H1 (cell line): ENCODE results near the gene GGN. TPM values are rescaled to one million over a fixed set of nuclear protein-coding genes. Genes with fewer than 3 reads are reported as not detected.

ENCODE experiments used
- CTCF ChIA-PET: fragments of 300-600 bp; sonication (Branson Sonifier 250); formaldehyde crosslinking; loops from one replicate; lab custom pipeline; 2021; ENCODE audit not compliant: partially characterized antibody; lab: Charles Lee
- POLR2A ChIA-PET: fragments of 300-600 bp; sonication (Branson Sonifier 250); formaldehyde crosslinking; loops from one replicate; lab custom pipeline; 2021; ENCODE audit warnings: inconsistent platforms; ENCODE audit not compliant: partially characterized antibody; lab: Charles Lee
- DNase-seq, 2 experiments: peaks; one replicate each; pipeline versions ENCODE4 v3.0.0 to v3.0.0-alpha.2; 2010 to 2022; ENCODE audit warnings: low spot score in 2 of 2, low read depth in 1 of 2, mixed read lengths in 1 of 2
- FAIRE-seq: peaks from 2 replicates; lab custom pipeline; 2011; peaks lifted over from hg19 to GRCh38; lab: Jason Lieb, UNC
- H2AFZ ChIP-seq: 2 replicates; pipeline ENCODE4 v1.8.1; 2012; ENCODE audit warnings: low read length, inconsistent platforms
- H2AK5ac ChIP-seq: 2 replicates; pipeline ENCODE4 v1.6.1; 2013; ENCODE audit warnings: low read depth, low read length
- H2BK120ac ChIP-seq: replicated peaks from 2 replicates; pipeline ENCODE3; 2013; ENCODE audit warnings: low read depth, low read length, inconsistent platforms
- H2BK12ac ChIP-seq: 2 replicates; pipeline ENCODE4 v1.6.1; 2013; ENCODE audit warnings: low read depth, low read length
- H2BK15ac ChIP-seq: 2 replicates; pipeline ENCODE4 v1.6.1; 2013; ENCODE audit warnings: low read length
- H2BK20ac ChIP-seq: 2 replicates; pipeline ENCODE4 v1.6.1; 2013; ENCODE audit warnings: low read length
- H2BK5ac ChIP-seq: 2 replicates; pipeline ENCODE4 v1.6.1; 2013; ENCODE audit warnings: low read depth, low read length
- H3K14ac ChIP-seq: 2 replicates; pipeline ENCODE4 v1.6.1; 2013; ENCODE audit warnings: inconsistent platforms; ENCODE audit not compliant: insufficient read length
- H3K18ac ChIP-seq: 2 replicates; pipeline ENCODE4 v1.6.1; 2013; ENCODE audit warnings: low read length; ENCODE audit errors: extremely low read depth
- H3K23ac ChIP-seq: 2 replicates; pipeline ENCODE4 v1.6.1; 2013; ENCODE audit warnings: inconsistent platforms; ENCODE audit not compliant: insufficient read length
- H3K23me2 ChIP-seq: 2 replicates; pipeline ENCODE4 v1.6.1; 2013; ENCODE audit warnings: low read depth, low read length
- H3K27ac ChIP-seq: 2 replicates; pipeline ENCODE4 v1.6.1; 2011; ENCODE audit warnings: low read depth, low read length, inconsistent platforms
- H3K27me3 ChIP-seq, 4 experiments: replicated peaks in 1 of 4; 1 replicate in 1 of 4; 2 replicates in 3 of 4; pipeline versions ENCODE4 v1.6.1 to v1.8.1; 2011 to 2013; ENCODE audit warnings: low read length in 3 of 4, mild to moderate bottlenecking in 3 of 4, inconsistent platforms in 2 of 4, mixed read lengths in 2 of 4, moderate library complexity in 1 of 4; ENCODE audit not compliant: control insufficient read depth in 3 of 4, insufficient read depth in 3 of 4; ENCODE audit errors: extremely low read depth in 1 of 4
- H3K36me3 ChIP-seq, 4 experiments: 2 replicates each; pipeline versions ENCODE4 v1.6.1 to v1.8.1; 2011 to 2013; ENCODE audit warnings: mild to moderate bottlenecking in 4 of 4, low read length in 3 of 4, moderate library complexity in 2 of 4, control low read depth in 1 of 4, inconsistent platforms in 1 of 4; ENCODE audit not compliant: insufficient read depth in 4 of 4, control insufficient read depth in 2 of 4
- H3K4ac ChIP-seq: replicated peaks from 2 replicates; pipeline ENCODE3; 2013; ENCODE audit warnings: low read length, low read depth, mixed read lengths, inconsistent platforms; ENCODE audit not compliant: insufficient read length
- H3K4me1 ChIP-seq, 4 experiments: replicated peaks in 1 of 4; 1 replicate in 1 of 4; 2 replicates in 3 of 4; pipeline versions ENCODE4 v1.6.1 to v1.8.1; 2011 to 2013; ENCODE audit warnings: low read length in 3 of 4, inconsistent platforms in 2 of 4, mixed read lengths in 1 of 4; ENCODE audit not compliant: insufficient read depth in 4 of 4, control insufficient read depth in 3 of 4
- H3K4me2 ChIP-seq, 2 experiments: 2 replicates each; pipeline versions ENCODE4 v1.6.1 to v1.8.1; 2011 to 2013; ENCODE audit warnings: low read depth in 2 of 2, low read length in 2 of 2, control low read depth in 1 of 2, inconsistent platforms in 1 of 2, mild to moderate bottlenecking in 1 of 2; ENCODE audit not compliant: insufficient read depth in 1 of 2
- H3K4me3 ChIP-seq, 4 experiments: fragments of 200-600, 300-600 bp in 1 of 4; sonication (generic), shearing (Covaris generic), sonication (Bioruptor Twin) in 1 of 4; 2 replicates each; pipeline versions ENCODE4 v1.5.1 to v1.8.1; 2011 to 2016; ENCODE audit warnings: low read length in 4 of 4, low read depth in 3 of 4, control low read depth in 2 of 4, inconsistent platforms in 2 of 4, mild to moderate bottlenecking in 2 of 4, mixed read lengths in 1 of 4, moderate library complexity in 1 of 4; ENCODE audit not compliant: insufficient read depth in 2 of 4; ENCODE audit errors: extremely low read depth in 1 of 4
- H3K56ac ChIP-seq: replicated peaks from 2 replicates; pipeline ENCODE3; 2013; ENCODE audit warnings: low read depth, mild to moderate bottlenecking, mixed read lengths, low read length, inconsistent platforms; ENCODE audit not compliant: insufficient read length
- H3K79me1 ChIP-seq: 2 replicates; pipeline ENCODE4 v1.6.1; 2013; ENCODE audit warnings: low read depth, low read length, control low read depth
- H3K79me2 ChIP-seq, 2 experiments: 2 replicates each; pipeline versions ENCODE4 v1.6.1 to v1.8.1; 2012 to 2013; ENCODE audit warnings: low read length in 2 of 2, mild to moderate bottlenecking in 2 of 2, inconsistent platforms in 1 of 2; ENCODE audit not compliant: insufficient read depth in 2 of 2, control insufficient read depth in 1 of 2
- H3K9ac ChIP-seq, 4 experiments: replicated peaks in 1 of 4; 1 replicate in 1 of 4; 2 replicates in 3 of 4; pipeline versions ENCODE4 v1.6.1 to v1.8.1; 2011 to 2013; ENCODE audit warnings: low read depth in 3 of 4, low read length in 3 of 4, control low read depth in 2 of 4, mild to moderate bottlenecking in 2 of 4, moderate library complexity in 2 of 4, inconsistent platforms in 1 of 4; ENCODE audit errors: extremely low read depth in 1 of 4
- H3K9me3 ChIP-seq, 2 experiments: 2 replicates each; pipeline versions ENCODE4 v1.6.1 to v1.8.1; 2012 to 2013; ENCODE audit warnings: mild to moderate bottlenecking in 2 of 2, moderate library complexity in 2 of 2, control low read depth in 1 of 2, inconsistent platforms in 1 of 2, low read depth in 1 of 2, low read length in 1 of 2, mixed read lengths in 1 of 2; ENCODE audit not compliant: insufficient read depth in 2 of 2
- H4K20me1 ChIP-seq, 2 experiments: replicated peaks in 1 of 2; 2 replicates each; pipeline versions ENCODE3 to v1.8.1; 2011 to 2013; ENCODE audit warnings: inconsistent platforms in 2 of 2, low read length in 2 of 2, mild to moderate bottlenecking in 1 of 2; ENCODE audit not compliant: insufficient read depth in 2 of 2, control insufficient read depth in 1 of 2
- H4K5ac ChIP-seq: 2 replicates; pipeline ENCODE4 v1.6.1; 2013; ENCODE audit warnings: low read length, low read depth, mixed read lengths, inconsistent platforms; ENCODE audit not compliant: insufficient read length
- H4K8ac ChIP-seq: 2 replicates; pipeline ENCODE4 v1.8.0; 2013; ENCODE audit warnings: mild to moderate bottlenecking, moderate library complexity, low read length, inconsistent platforms; ENCODE audit not compliant: insufficient read depth; ENCODE audit errors: extremely low read depth
- H4K91ac ChIP-seq: replicated peaks from 2 replicates; pipeline ENCODE3; 2013; ENCODE audit warnings: low read length, mixed read lengths, inconsistent platforms; ENCODE audit not compliant: insufficient read length
- ATF3 ChIP-seq: IDR thresholded peaks from 2 replicates; pipeline ENCODE4 v1.6.1; 2011; ENCODE audit warnings: low read depth, mild to moderate bottlenecking, low read length; ENCODE audit not compliant: insufficient read depth
- GTF2F1 ChIP-seq: IDR thresholded peaks from 2 replicates; pipeline ENCODE4 v1.6.1; 2012; ENCODE audit warnings: low read depth, low read length, improper control_type of control experiment, borderline replicate concordance
- POLR2AphosphoS5 ChIP-seq: IDR thresholded peaks from 2 replicates; pipeline ENCODE4 v1.6.1; 2011; ENCODE audit warnings: low read depth, low read length
- RAD21 ChIP-seq, 2 experiments: IDR thresholded peaks in 1 of 2; conservative IDR thresholded peaks in 1 of 2; 2 replicates each; pipeline ENCODE4 v1.6.1; 2011; ENCODE audit warnings: low read depth in 2 of 2, low read length in 2 of 2, improper control_type of control experiment in 1 of 2, inconsistent platforms in 1 of 2, mild to moderate bottlenecking in 1 of 2, moderate library complexity in 1 of 2
- SP1 ChIP-seq: IDR thresholded peaks from 2 replicates; pipeline ENCODE4 v1.6.1; 2011; ENCODE audit warnings: low read depth, low read length
- WGBS, 2 experiments: shearing (Covaris generic) in 1 of 2; methylation state at CpG; one replicate each; pipeline versions ENCODE4 v1.1.6 to v1.1.7; 2013 to 2015; ENCODE audit warnings: low lambda C conversion rate in 2 of 2, mixed read lengths in 2 of 2, inconsistent platforms in 1 of 2, low coverage in 1 of 2, missing lambda C conversion rate in 1 of 2; ENCODE audit not compliant: insufficient replicate concordance in 2 of 2, insufficient coverage in 1 of 2, insufficient read length in 1 of 2; ENCODE audit errors: extremely low coverage in 1 of 2, missing lambda C conversion rate in 1 of 2; 5-methylcytosine and 5-hydroxymethylcytosine counted together
- polyA plus RNA-seq, 7 experiments: library from polyadenylated mRNA; depleted of rRNA in 3 of 7; stranded (reverse) in 5 of 7; unstranded in 2 of 7; fragments of >200 nt in 5 of 7; fragments of 200-250 nt in 2 of 7; gene quantifications; 1 replicate in 5 of 7; 2 replicates in 1 of 7; 4 replicates in 1 of 7; pipeline versions ENCODE4 v1.2.1 to v1.2.3, GENCODE V29; 2011 to 2013; ENCODE audit warnings: missing spikeins in 2 of 7, mixed read lengths in 2 of 7
- total RNA-seq: library from RNA; stranded (reverse); fragmentation: NEBNext Ultra II Directional; extraction: Animal tissue kit (Norgen Biotek cat#: 25700); gene quantifications from 2 replicates; pipeline ENCODE4 v1.2.1, GENCODE V29; 2021
- TF ChIP-seq, protein P1 (sequence below): IDR thresholded peaks from 2 replicates; pipeline ENCODE4 v1.6.1; 2012; ENCODE audit warnings: low read length, inconsistent platforms

Gene GGN
- total and polyA plus RNA-seq, 2 of the 8 experiments (the other 6 are each of a cell fraction or from before 2014, with no cell fraction given), result 0.47 to 1.2 TPM

GRCh38 chr19:38381138-38381537, 6.7 kb downstream of the GGN start:
- Histone ChIP-seq H3K4me1 (peaks cover 0 to 10% (median under 1%) of the 10 kb centered on the region in 4 experiments; a peak in 3 of 7 replicates), H2AK5ac (no peak overlapping the region), H3K36me3 (peaks cover 14 to 25% (median 21%) of the 10 kb centered on the region in 4 experiments; a peak in 7 of 8 replicates), H2BK12ac (no peak overlapping the region), H4K8ac (no peak overlapping the region), H3K4ac (no peak overlapping the region), H2BK5ac (no peak overlapping the region), H3K18ac (no peak overlapping the region), H3K9ac (no peak overlapping the region), H4K91ac (no peak overlapping the region), H2AFZ (no peak overlapping the region), H3K9me3 (no peaks in the 10 kb centered on the region), H3K79me1 (peaks cover 5% of the 10 kb centered on the region), H2BK120ac (no peak overlapping the region), H4K5ac (no peak overlapping the region), H2BK15ac (no peak overlapping the region), H3K4me3 (no peak overlapping the region), H3K56ac (no peak overlapping the region), H3K23me2 (no peaks in the 10 kb centered on the region), H3K27me3 (no peaks in the 10 kb centered on the region), H3K4me2 (no peak overlapping the region), H3K27ac (no peak overlapping the region), H3K23ac (no peak overlapping the region), H2BK20ac (no peak overlapping the region)
- 89% methylated on average over 9 of the region's 9 CpGs; no CpG with 5 or more reads in 1 of the 2 experiments for WGBS, 2 experiments
- no peak for FAIRE-seq
- CTCF ChIA-PET, result interaction anchor here (1.9 kb wide), 1 partner anchor 147 kb away, joined by 5 read pairs; no protein-coding TSS in a partner anchor
- POLR2A ChIA-PET, result interaction anchor here (1.2 to 1.6 kb wide), 2 partner anchors 13 to 171 kb away, joined by 3 to 5 read pairs; no protein-coding TSS in a partner anchor
- TF ChIP-seq ATF3 (no peak), SP1 (no peak), POLR2AphosphoS5 (no peak), GTF2F1 (no peak), RAD21 (IDR thresholded peaks at IDR 0.05 in 1 of 2, conservative IDR thresholded peaks at IDR 0.05 in 1 of 2; ENCODE audit: low read depth in 2 of 2, low read length in 2 of 2) (no peak)
- TF ChIP-seq, protein P1, sequence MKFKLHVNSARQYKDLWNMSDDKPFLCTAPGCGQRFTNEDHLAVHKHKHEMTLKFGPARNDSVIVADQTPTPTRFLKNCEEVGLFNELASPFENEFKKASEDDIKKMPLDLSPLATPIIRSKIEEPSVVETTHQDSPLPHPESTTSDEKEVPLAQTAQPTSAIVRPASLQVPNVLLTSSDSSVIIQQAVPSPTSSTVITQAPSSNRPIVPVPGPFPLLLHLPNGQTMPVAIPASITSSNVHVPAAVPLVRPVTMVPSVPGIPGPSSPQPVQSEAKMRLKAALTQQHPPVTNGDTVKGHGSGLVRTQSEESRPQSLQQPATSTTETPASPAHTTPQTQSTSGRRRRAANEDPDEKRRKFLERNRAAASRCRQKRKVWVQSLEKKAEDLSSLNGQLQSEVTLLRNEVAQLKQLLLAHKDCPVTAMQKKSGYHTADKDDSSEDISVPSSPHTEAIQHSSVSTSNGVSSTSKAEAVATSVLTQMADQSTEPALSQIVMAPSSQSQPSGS, result no peak
- TF ChIP-seq, all 59 proteins: peak for 0
- DNase-seq, result no peak
- peaks cover 0 to 10% of the 10 kb centered on the region in 2 experiments; a peak in 1 of 4 replicates for H3K79me2 ChIP-seq
- H4K20me1 ChIP-seq, result peaks cover 3 to 18% of the 10 kb centered on the region in 2 experiments
- H3K14ac ChIP-seq, result no peak overlapping the region
